Activated naive CD8-positive, alpha-beta T cell treated with anti-CD3 and anti-CD28 coated beads for 36 hours (primary cell): ENCODE measurements around the gene DZIP1. TPM values are rescaled to one million over a fixed set of nuclear protein-coding genes. Genes with fewer than 3 reads are reported as not detected.

ENCODE experiments used
- DNase-seq: peaks from one replicate; pipeline ENCODE4 v3.0.0; 2021
- H3K27ac Mint-ChIP-seq: one replicate; pipeline ENCODE4 v1.8.0; 2022; ENCODE audit warnings: mild to moderate bottlenecking, moderate library complexity, mixed read lengths
- H3K27me3 Mint-ChIP-seq: one replicate; pipeline ENCODE4 v1.8.0; 2022; ENCODE audit warnings: mild to moderate bottlenecking, mixed read lengths
- H3K36me3 Mint-ChIP-seq: one replicate; pipeline ENCODE4 v1.8.0; 2021; ENCODE audit warnings: mild to moderate bottlenecking, mixed read lengths
- H3K4me1 Mint-ChIP-seq: one replicate; pipeline ENCODE4 v1.8.0; 2021; ENCODE audit warnings: mixed read lengths
- H3K4me3 Mint-ChIP-seq: one replicate; pipeline ENCODE4 v1.8.0; 2022; ENCODE audit warnings: mild to moderate bottlenecking, moderate library complexity, mixed read lengths
- H3K9me3 Mint-ChIP-seq: one replicate; pipeline ENCODE4 v1.8.0; 2022; ENCODE audit warnings: mixed read lengths
- total RNA-seq, 2 experiments: library from RNA; stranded (reverse); gene quantifications; one replicate each; pipeline ENCODE4 v1.2.3, GENCODE V29; 2021

DZIP1 gene
- total RNA-seq, 2 experiments from 2014 or later, result 0.36 to 1.1 TPM

- Mint-ChIP-seq H3K27ac (no peak overlapping the region), H3K9me3 (peaks cover 3% of the 10 kb centered on the region), H3K4me1 (no peaks in the 10 kb centered on the region), H3K36me3 (peaks cover 2% of the 10 kb centered on the region), H3K27me3 (peaks cover 4% of the 10 kb centered on the region), H3K4me3 (no peak overlapping the region)
- DNase-seq, result no peak
Measured at GRCh38 chr13:95656386-95657015, 12.0 kb upstream of the DZIP1 start.

GRCh38 chr13:95652821-95653220 lies 8.3 kb upstream of the DZIP1 start:
- no peak overlapping the region for H3K27ac Mint-ChIP-seq
- H3K4me3 Mint-ChIP-seq, result no peak overlapping the region
- DNase-seq, result no peak
- H3K9me3 Mint-ChIP-seq, result no peaks in the 10 kb centered on the region
- no peaks in the 10 kb centered on the region for H3K36me3 Mint-ChIP-seq
- no peaks in the 10 kb centered on the region for H3K4me1 Mint-ChIP-seq
- no peaks in the 10 kb centered on the region for H3K27me3 Mint-ChIP-seq

- Mint-ChIP-seq H3K4me3 (no peak overlapping the region), H3K27me3 (no peaks in the 10 kb centered on the region), H3K9me3 (no peaks in the 10 kb centered on the region), H3K36me3 (no peaks in the 10 kb centered on the region), H3K27ac (no peak overlapping the region), H3K4me1 (no peaks in the 10 kb centered on the region)
- DNase-seq, result no peak
Measured at GRCh38 chr13:95652244-95652764, 7.8 kb upstream of the DZIP1 start.

DNA sequence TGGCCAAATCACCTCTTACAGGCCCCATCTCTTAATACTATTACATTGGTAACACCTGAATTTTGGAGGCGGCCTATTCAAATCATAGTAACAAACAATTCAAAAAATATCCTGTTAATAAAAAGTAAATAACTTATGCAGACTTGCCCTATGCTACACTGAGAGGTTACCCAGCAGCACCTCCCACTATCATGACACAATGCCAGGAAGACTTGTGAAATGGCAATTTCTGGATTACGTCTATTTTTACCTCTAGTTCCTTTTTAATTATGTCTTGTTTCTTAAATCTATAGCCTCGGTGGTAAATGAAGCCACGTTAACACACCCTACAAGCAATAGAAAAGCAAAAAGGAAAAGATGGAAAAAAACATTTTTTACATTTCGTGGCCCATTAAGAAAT lies 6.2 kb upstream of the DZIP1 start:
- no peak overlapping the region for H3K27ac Mint-ChIP-seq
- DNase-seq, result no peak
- no peaks in the 10 kb centered on the region for H3K4me1 Mint-ChIP-seq
- H3K4me3 Mint-ChIP-seq, result no peak overlapping the region
- peaks cover 7% of the 10 kb centered on the region for H3K27me3 Mint-ChIP-seq
- no peaks in the 10 kb centered on the region for H3K9me3 Mint-ChIP-seq
- H3K36me3 Mint-ChIP-seq, result no peaks in the 10 kb centered on the region

GRCh38 chr13:95647321-95647720 lies 2.8 kb upstream of the DZIP1 start:
- Mint-ChIP-seq H3K4me1 (peaks cover 5% of the 10 kb centered on the region), H3K9me3 (no peaks in the 10 kb centered on the region), H3K27ac (no peak overlapping the region), H3K27me3 (peaks cover 28% of the 10 kb centered on the region), H3K4me3 (no peak overlapping the region), H3K36me3 (no peaks in the 10 kb centered on the region)
- DNase-seq, result no peak

DNA sequence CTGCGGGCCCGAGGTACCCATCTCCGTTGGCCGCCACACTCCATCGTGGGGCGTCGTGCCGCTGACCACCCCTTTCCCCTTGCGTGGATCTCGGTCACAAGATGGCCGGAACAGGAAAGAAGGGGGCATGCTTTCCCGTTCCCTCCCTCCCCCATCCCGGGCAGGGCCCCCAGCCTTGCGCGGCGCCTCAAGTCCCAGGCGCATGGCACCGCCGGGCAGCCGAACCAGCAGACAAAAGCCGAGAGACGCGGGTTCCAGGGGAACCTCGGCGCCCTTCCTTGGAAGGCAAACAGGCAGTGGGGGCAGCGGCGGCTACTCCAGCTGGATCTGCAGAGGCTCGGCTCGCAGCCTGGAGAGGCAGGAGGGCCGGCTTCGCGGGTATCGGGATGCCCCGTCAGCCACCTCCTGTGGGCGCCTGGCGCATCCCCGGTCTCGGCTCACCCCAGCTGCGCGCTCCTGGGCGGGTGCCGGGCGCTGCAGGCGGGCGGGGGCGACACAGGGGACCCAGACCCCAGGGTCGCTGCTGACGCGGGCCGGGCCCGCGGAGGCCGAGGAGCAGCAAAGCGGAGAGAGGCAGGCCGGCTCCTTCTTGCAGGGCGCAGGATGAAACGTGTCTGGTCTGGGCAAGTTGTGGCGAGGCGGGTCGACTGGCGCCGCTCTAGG lies 439 bp downstream of the DZIP1 start:
- Mint-ChIP-seq H3K27me3 (peaks cover 48% of the 10 kb centered on the region), H3K36me3 (no peaks in the 10 kb centered on the region), H3K4me1 (peaks cover 5% of the 10 kb centered on the region), H3K9me3 (no peaks in the 10 kb centered on the region), H3K27ac (no peak overlapping the region), H3K4me3 (peak overlapping the region; percentile 70)
- DNase-seq, result peak; percentile 23

GRCh38 chr13:95643571-95643935 lies 953 bp downstream of the DZIP1 start:
- Mint-ChIP-seq H3K4me1 (peaks cover 5% of the 10 kb centered on the region), H3K27ac (no peak overlapping the region), H3K9me3 (no peaks in the 10 kb centered on the region), H3K4me3 (peak overlapping the region; percentile 70), H3K36me3 (no peaks in the 10 kb centered on the region), H3K27me3 (peaks cover 51% of the 10 kb centered on the region)
- no peak for DNase-seq

- Mint-ChIP-seq H3K4me3 (no peak overlapping the region), H3K27me3 (peaks cover 51% of the 10 kb centered on the region), H3K27ac (no peak overlapping the region), H3K36me3 (no peaks in the 10 kb centered on the region), H3K9me3 (no peaks in the 10 kb centered on the region), H3K4me1 (peaks cover 5% of the 10 kb centered on the region)
- no peak for DNase-seq
Measured at GRCh38 chr13:95642999-95643398, 1.5 kb downstream of the DZIP1 start.

DNA sequence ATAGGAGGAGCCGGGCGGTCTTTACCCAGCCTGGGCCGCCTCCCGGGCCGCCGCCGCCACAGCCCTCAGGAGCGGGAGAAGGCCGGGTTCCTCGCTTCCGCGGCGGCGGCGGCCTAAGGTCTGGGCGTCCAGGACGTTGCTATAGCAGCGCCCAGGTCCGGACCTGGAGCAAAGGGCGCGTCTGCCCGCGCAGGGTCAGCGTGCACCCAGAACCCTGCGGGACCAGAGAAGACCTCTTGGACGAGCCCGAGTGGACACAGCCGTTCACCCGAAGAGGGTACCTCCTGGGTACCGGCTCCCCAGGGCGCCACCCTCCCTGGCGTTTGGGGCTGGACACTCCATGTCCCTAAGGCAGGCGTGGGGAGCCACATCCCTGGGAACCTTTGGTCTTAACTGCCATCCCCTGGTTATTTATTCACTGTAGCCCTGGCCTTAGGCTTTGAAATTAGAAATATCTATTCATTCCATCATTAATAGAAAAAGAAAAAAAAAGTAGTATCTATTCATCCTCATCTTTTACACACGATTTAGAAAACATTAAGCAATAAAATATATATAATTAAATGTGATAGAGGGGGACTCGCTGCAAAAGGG lies 2.4 kb downstream of the DZIP1 start:
- Mint-ChIP-seq H3K36me3 (no peaks in the 10 kb centered on the region), H3K27ac (no peak overlapping the region), H3K4me3 (no peak overlapping the region), H3K9me3 (no peaks in the 10 kb centered on the region), H3K4me1 (peaks cover 7% of the 10 kb centered on the region), H3K27me3 (peaks cover 51% of the 10 kb centered on the region)
- DNase-seq, result peak; percentile 14

DNA sequence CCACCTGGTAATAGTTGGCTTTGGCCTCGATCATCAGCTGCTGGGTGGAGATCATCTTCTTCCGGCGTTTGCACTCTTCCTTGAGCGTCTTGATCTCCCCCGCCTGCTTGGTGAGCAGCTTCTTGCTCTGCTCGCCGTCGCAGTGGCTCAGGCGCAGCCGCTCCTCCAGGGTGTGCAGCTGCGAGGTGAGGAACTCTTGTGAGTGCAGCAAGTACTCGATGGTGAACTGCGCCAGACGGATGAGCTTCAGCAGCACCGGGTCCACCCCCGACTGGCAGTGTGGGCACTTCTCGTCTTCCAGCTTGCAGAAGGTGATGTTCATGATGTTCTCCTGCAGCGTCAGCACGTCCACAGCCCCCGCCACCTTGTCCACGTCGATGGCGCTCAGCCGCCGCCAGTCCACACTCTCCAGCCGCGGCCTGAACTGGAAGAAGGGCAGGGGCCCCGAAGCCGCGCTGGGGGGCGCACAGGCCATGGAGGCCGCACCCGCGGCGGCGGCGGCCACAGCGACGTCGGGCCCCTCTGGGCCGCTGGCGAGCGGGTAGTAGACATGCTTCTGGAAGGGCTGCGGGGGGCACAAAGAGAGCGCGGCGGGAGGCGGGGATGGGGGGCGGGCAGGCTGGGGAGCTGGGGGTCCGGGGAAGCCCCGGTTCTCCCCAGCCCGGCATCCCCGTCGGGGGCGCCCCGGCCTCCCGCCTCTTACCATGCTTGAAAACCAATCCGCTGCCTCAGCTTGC lies 3.0 kb downstream of the DZIP1 start:
- Mint-ChIP-seq H3K27ac (no peak overlapping the region), H3K4me1 (peaks cover 13% of the 10 kb centered on the region), H3K27me3 (peaks cover 51% of the 10 kb centered on the region), H3K4me3 (peak overlapping the region; percentile 5), H3K9me3 (no peaks in the 10 kb centered on the region), H3K36me3 (no peaks in the 10 kb centered on the region)
- no peak for DNase-seq

DNA sequence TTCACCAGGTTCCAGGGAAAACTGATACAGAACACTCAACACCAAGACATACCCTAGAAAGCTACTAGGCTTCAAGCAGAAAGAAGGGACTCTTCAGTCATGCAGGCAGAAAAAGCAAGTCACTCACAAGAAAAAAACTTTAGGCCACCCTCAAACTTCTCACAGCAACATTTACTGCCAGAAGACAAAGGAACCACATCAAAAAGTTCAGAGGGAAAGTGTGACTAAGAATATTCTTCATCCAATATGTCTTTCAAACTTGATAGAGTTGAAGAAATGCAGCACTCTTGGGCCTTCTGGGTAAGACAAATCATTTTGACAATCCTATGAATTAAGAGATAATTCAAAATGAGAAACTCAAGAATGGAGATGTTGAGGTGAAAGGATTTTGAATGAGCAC lies 7.7 kb downstream of the DZIP1 start:
- H3K36me3 Mint-ChIP-seq, result no peaks in the 10 kb centered on the region
- H3K27ac Mint-ChIP-seq, result peak overlapping the region; percentile 71
- no peak for DNase-seq
- no peaks in the 10 kb centered on the region for H3K9me3 Mint-ChIP-seq
- H3K4me1 Mint-ChIP-seq, result peaks cover 9% of the 10 kb centered on the region
- peaks cover 23% of the 10 kb centered on the region for H3K27me3 Mint-ChIP-seq
- no peak overlapping the region for H3K4me3 Mint-ChIP-seq

GRCh38 chr13:95630593-95630992 lies 13.9 kb downstream of the DZIP1 start:
- no peaks in the 10 kb centered on the region for H3K4me1 Mint-ChIP-seq
- H3K27ac Mint-ChIP-seq, result no peak overlapping the region
- DNase-seq, result no peak
- H3K9me3 Mint-ChIP-seq, result no peaks in the 10 kb centered on the region
- H3K4me3 Mint-ChIP-seq, result no peak overlapping the region
- peaks cover 5% of the 10 kb centered on the region for H3K27me3 Mint-ChIP-seq
- H3K36me3 Mint-ChIP-seq, result no peaks in the 10 kb centered on the region

DNA sequence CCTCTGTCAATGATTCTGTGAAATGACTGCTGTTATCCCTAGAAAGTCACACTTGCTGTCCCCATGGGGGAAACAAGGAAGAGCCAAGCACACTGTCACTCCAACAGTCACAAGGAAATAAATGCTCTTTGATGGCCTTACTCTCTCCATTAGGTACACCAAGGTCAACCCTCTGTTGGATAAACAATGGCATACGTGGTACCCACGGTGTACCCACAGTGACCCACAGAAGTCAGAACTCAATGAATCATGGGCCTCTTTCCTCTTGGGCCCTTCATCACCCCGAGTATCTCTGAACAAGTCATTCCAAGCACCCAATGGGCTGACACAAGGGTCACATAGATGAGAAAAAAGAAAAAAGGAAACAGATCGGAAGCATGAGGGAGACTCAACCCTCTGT lies 15.4 kb downstream of the DZIP1 start:
- DNase-seq, result no peak
- H3K4me3 Mint-ChIP-seq, result no peak overlapping the region
- no peaks in the 10 kb centered on the region for H3K9me3 Mint-ChIP-seq
- no peaks in the 10 kb centered on the region for H3K36me3 Mint-ChIP-seq
- no peaks in the 10 kb centered on the region for H3K4me1 Mint-ChIP-seq
- no peak overlapping the region for H3K27ac Mint-ChIP-seq
- peaks cover 13% of the 10 kb centered on the region for H3K27me3 Mint-ChIP-seq

- H3K9me3 Mint-ChIP-seq, result no peaks in the 10 kb centered on the region
- no peaks in the 10 kb centered on the region for H3K36me3 Mint-ChIP-seq
- no peak overlapping the region for H3K27ac Mint-ChIP-seq
- no peak overlapping the region for H3K4me3 Mint-ChIP-seq
- DNase-seq, result no peak
- peaks cover 13% of the 10 kb centered on the region for H3K27me3 Mint-ChIP-seq
- H3K4me1 Mint-ChIP-seq, result no peaks in the 10 kb centered on the region
Measured at GRCh38 chr13:95628488-95628887, 16.0 kb downstream of the DZIP1 start.

- no peaks in the 10 kb centered on the region for H3K4me1 Mint-ChIP-seq
- peaks cover 18% of the 10 kb centered on the region for H3K27me3 Mint-ChIP-seq
- no peaks in the 10 kb centered on the region for H3K36me3 Mint-ChIP-seq
- no peaks in the 10 kb centered on the region for H3K9me3 Mint-ChIP-seq
- no peak overlapping the region for H3K27ac Mint-ChIP-seq
- no peak overlapping the region for H3K4me3 Mint-ChIP-seq
- no peak for DNase-seq
Measured at GRCh38 chr13:95627590-95627989, 16.9 kb downstream of the DZIP1 start.
